WI38 (cell line): ENCODE measurements around the gene LSAMP.

ENCODE experiments used
- H3K4me3 ChIP-seq: 2 replicates; pipeline ENCODE4 v1.5.1; 2011; ENCODE audit warnings: low read depth, mild to moderate bottlenecking, control low read depth, low read length
- TF ChIP-seq, protein P1 (sequence below): IDR thresholded peaks from 2 replicates; pipeline ENCODE4 v1.5.1; 2012; ENCODE audit warnings: low read depth, mild to moderate bottlenecking, control low read depth, low read length

Gene LSAMP

DNA sequence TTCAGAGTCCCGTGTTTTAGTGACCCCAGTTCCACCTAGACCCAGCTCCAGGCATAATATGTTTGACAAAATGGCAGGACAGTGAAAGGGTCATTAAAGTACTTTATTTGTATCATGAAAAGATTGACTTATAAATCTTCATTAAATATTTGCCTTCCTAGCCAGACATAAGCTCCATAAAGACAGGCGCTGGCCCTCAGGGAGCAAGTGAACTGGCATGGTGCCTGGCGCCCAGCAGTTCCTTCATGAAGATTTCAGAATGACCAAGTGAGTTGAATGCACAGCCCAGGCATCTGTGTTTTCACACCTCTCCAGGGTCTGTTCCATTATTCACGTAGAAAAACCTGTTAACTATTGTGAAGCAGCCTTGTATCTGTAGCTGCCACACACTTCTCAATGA, 655.8 kb downstream of the LSAMP start:
- TF ChIP-seq, protein P1, sequence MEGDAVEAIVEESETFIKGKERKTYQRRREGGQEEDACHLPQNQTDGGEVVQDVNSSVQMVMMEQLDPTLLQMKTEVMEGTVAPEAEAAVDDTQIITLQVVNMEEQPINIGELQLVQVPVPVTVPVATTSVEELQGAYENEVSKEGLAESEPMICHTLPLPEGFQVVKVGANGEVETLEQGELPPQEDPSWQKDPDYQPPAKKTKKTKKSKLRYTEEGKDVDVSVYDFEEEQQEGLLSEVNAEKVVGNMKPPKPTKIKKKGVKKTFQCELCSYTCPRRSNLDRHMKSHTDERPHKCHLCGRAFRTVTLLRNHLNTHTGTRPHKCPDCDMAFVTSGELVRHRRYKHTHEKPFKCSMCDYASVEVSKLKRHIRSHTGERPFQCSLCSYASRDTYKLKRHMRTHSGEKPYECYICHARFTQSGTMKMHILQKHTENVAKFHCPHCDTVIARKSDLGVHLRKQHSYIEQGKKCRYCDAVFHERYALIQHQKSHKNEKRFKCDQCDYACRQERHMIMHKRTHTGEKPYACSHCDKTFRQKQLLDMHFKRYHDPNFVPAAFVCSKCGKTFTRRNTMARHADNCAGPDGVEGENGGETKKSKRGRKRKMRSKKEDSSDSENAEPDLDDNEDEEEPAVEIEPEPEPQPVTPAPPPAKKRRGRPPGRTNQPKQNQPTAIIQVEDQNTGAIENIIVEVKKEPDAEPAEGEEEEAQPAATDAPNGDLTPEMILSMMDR: no peak
- H3K4me3 ChIP-seq: no peak overlapping the region

DNA sequence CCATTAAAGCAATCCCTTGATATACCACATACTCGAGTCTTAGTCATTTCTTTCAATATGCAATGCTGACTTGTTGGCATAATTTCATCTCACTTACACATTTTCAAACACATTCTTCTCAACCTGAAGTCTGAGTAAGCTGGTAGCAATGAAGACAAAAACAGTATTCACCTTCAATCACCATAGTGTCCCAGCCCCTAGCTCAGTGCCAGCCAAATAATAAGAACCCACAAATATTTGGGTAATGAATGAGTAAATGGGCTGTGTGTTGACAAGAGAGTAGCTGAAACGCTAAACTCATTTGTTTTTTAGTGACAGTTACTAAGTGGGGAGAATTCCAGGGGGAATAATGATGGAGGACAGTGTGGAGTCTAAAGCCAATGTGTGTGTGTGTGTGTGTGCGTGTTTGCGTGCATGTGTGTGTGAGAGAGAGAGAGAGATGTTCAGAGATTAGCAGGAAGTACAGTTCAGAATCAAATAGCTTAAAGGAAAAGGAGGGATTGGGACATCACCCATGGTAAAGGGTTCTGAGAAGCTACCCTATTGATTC, 656.3 kb downstream of the LSAMP start:
- TF ChIP-seq, protein P1: no peak
- H3K4me3 ChIP-seq: no peak overlapping the region

DNA sequence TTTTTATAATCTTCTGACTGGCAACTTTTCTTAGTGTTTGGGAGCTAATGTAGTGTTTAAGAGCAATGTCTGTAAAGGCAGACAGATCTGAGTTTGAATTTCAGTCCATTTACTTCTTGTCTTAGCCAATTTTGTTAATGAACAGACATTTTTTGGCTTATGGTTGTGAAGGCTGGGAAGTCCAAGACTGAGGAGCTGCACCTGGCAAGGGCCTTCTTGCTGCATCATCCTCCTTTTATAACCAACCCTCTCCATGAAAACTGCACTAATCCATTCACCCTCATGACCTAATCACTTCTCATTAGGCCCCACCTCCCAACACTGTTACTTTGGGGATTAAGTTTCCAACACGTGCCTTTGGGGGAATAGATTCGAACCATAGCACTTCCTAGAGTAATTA, 657.5 kb downstream of the LSAMP start:
- no peak overlapping the region for H3K4me3 ChIP-seq
- TF ChIP-seq, protein P1: no peak

DNA sequence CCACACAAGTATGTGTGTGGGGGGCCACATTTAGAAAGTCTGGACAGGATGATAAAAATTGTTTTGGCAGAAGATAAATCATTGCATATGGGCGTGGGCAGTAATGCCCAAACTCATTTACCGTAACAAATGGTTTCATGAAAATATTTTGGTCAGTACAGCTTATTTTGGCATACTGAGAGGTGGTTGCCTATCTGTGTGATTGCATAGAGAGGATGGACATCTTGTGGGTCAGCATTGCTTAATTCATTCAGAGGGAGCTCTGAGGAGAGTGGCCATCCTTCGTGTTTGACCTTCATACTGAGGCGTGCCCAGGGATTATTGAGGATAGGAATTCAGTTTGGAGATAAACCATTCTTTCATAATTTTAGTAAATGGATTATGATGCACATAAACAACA, 659.5 kb downstream of the LSAMP start:
- H3K4me3 ChIP-seq: no peak overlapping the region

DNA sequence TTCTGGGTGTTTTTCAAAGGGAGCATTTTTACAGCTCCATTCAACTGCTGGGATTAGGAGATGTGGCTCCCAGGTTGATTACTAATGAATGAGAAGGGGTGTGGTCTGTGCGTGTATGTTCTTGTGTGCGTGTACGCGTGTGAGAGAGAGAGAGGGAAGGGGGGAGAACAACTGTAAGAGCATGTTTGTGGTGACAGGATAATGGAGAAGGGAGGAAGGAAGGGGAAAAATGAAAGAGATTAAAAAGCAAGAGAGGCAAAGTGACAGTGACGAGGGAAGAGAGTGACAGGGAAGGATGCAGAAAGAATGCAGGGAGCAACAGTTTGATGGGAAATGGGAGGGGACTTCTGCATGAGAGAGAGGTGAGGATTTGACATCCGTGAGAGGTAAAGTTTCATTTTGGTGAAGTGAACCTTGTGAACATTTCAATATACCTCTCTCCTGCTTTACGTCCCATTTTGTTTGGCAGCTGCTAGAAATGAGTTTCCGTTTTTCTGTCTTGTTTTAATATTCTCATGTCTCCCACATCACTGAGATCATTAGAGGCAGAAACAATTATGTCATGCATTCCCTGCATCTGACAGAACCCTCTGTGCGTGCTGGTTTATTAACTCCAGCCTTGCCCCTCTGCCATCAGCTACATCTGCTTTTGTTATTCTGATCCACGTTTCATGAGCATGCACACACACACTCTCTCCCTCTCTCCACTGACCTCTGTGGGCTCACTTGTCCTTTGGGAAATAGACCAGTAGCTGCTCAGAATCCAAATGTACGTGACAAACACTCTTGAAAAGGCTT, 660.3 kb downstream of the LSAMP start:
- TF ChIP-seq, protein P1: no peak
- H3K4me3 ChIP-seq: peak overlapping the region; percentile 66

More for the DNA sequence above, 659.5 kb downstream of the LSAMP start:
- TF ChIP-seq, protein P1: no peak

DNA sequence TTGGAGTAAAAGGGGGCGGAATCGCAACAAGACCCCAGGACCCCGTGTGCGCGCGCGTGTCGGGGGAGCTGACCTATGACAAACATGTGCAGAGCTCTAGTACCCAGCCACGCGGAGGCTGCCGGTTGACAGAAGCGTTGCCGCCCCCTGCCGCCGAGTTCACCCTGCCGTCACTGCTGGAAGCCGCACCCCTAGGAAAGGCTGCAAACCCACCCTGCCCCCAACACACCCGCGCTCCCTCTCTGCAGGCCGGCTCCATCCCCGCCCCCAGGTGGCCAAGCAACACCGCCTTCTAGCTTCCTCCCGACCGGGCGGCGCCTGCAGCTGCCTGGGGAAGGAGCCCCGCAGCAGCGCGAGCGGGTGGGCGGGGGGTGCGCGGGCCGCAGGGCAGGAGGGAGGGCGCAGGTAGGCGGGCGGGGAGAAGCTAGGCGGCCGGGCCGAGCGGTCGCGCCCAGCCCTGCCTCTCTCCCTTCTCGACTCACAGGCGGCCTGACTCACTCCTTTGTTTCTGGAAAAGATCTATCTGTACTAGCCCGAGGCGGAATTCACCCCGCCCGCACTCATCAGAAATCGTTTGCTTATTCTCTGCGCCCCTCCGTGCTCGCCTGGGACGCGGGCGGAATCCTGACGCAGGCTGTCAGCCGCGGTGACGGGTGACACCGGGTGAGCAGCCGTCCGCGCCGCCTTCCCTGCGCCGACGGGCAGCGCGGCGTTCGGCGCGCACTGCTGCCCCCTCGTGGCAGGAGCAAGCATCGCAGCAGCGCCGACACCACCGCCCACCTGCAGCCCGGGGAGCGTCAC, 661.1 kb downstream of the LSAMP start:
- TF ChIP-seq, protein P1: peak; percentile 96
- peak overlapping the region; percentile 66 for H3K4me3 ChIP-seq

DNA sequence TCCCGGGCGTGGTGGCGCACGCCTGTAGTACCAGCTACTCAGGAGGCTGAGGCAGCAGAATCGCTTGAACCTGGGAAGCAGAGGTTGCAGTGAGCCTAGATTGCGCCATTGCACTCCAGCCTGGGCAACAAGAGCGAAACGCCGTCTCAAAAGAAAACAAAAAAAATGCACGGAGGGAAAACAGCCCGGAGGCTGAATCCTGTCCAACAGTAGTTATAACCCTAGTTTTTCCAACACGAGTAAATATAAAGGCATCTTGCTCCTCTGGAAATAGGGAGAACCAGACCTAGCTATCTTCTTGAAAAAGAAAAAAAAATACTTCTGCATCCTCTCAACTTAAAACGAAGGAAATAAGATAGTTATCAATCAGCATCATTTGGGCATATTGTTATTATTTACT, 661.9 kb downstream of the LSAMP start:
- peak overlapping the region; percentile 66 for H3K4me3 ChIP-seq
